Keratinocyte (primary cell): Measurements from ENCODE around the gene MAGI3.

Source experiments
- EZH2 ChIP-seq: IDR thresholded peaks from one replicate; pipeline ENCODE4 v1.6.1; 2012; ENCODE audit warnings: inconsistent platforms, mild to moderate bottlenecking, low read length, moderate library complexity
- TF ChIP-seq, protein P1 (sequence below), 3 experiments: IDR thresholded peaks in 1 of 3; conservative IDR thresholded peaks in 1 of 3; optimal IDR thresholded peaks in 1 of 3; 2 replicates in 2 of 3; 3 replicates in 1 of 3; pipeline versions ENCODE3 to v1.5.1; 2011; ENCODE audit warnings: low read length in 3 of 3, mild to moderate bottlenecking in 3 of 3, moderate library complexity in 2 of 3, control low read depth in 1 of 3, inconsistent platforms in 1 of 3; ENCODE audit not compliant: insufficient read depth in 2 of 3; ENCODE audit errors: extremely low read depth in 1 of 3

DNA sequence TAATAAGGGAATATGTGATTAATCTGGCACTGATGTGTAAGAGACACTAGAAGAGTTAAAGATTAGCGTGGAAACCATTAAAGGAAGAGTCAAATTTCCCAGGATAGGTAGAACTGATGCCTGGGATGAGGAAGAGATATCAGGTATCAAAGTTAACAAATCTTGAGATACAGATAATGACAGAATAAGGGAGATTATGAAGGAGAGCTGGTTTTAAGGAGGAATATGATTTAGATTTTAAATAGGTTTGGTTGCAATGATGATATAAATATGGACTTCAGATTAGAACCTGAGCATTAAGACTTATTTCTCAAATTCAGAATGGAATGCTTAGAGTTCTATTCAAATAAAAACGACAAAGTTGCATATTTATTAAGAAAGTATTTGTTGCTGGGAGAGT is 26.2 kb downstream of the MAGI3 start:
- TF ChIP-seq, protein P1, sequence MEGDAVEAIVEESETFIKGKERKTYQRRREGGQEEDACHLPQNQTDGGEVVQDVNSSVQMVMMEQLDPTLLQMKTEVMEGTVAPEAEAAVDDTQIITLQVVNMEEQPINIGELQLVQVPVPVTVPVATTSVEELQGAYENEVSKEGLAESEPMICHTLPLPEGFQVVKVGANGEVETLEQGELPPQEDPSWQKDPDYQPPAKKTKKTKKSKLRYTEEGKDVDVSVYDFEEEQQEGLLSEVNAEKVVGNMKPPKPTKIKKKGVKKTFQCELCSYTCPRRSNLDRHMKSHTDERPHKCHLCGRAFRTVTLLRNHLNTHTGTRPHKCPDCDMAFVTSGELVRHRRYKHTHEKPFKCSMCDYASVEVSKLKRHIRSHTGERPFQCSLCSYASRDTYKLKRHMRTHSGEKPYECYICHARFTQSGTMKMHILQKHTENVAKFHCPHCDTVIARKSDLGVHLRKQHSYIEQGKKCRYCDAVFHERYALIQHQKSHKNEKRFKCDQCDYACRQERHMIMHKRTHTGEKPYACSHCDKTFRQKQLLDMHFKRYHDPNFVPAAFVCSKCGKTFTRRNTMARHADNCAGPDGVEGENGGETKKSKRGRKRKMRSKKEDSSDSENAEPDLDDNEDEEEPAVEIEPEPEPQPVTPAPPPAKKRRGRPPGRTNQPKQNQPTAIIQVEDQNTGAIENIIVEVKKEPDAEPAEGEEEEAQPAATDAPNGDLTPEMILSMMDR (optimal IDR thresholded peaks at IDR 0.05 in 1 of 3, IDR thresholded peaks at IDR 0.05 in 1 of 3, conservative IDR thresholded peaks at IDR 0.05 in 1 of 3; ENCODE audit: extremely low read depth in 1 of 3, insufficient read depth in 2 of 3, low read length in 3 of 3), result no peak
- no peak for TF ChIP-seq EZH2
